HG03108 (cell line): ENCODE results near the gene MIPOL1.

Experiments
- ATAC-seq: cut with Tn5 transposase; IDR thresholded peaks from one replicate; pipeline ENCODE4 v1.9.1; 2021; ENCODE audit warnings: moderate library complexity; ENCODE audit not compliant: unreplicated experiment

Gene MIPOL1

DNA sequence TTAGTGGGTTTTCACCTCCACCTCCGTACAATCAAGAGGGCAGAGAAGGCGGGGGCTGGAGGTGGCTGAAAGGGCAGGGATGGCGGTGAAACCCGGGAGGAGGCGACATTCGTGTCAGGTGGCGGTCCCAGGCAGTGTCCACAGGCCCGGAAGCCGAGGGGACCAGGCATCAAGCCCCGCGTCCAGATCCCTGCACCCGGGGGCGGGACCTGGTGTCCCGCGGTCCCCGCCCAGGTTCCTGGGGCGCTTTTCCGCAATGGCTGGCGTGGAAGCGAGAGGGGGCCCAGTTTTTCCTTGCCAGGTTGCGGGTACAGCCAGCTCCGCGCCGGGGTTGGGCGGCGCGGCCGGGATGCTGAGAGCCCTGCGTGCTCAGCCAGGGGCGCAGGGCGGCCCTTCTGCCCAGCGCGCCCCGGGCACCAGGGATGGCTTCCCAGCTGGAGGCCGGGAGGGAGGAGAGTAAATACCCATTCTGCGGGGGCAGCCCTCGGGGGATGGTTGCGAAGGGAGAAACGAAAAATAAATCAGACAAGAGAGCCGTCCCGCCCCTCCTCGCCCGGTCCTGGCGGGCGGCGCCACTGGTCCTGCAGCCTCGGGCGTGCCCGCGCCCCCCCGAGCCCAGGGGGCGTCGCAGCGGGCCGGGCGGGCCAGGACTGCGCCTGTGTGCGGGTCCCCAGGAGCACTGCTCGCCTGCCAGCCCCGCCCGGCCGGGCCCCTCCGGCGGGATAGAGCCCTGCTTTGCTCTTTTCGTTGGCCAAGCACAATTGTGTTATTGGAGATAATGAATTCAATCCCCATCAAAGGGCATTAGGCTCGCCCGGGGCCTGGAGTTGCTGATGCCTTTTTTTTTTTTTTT, 385.8 kb downstream of the MIPOL1 start:
- no peak for ATAC-seq

DNA sequence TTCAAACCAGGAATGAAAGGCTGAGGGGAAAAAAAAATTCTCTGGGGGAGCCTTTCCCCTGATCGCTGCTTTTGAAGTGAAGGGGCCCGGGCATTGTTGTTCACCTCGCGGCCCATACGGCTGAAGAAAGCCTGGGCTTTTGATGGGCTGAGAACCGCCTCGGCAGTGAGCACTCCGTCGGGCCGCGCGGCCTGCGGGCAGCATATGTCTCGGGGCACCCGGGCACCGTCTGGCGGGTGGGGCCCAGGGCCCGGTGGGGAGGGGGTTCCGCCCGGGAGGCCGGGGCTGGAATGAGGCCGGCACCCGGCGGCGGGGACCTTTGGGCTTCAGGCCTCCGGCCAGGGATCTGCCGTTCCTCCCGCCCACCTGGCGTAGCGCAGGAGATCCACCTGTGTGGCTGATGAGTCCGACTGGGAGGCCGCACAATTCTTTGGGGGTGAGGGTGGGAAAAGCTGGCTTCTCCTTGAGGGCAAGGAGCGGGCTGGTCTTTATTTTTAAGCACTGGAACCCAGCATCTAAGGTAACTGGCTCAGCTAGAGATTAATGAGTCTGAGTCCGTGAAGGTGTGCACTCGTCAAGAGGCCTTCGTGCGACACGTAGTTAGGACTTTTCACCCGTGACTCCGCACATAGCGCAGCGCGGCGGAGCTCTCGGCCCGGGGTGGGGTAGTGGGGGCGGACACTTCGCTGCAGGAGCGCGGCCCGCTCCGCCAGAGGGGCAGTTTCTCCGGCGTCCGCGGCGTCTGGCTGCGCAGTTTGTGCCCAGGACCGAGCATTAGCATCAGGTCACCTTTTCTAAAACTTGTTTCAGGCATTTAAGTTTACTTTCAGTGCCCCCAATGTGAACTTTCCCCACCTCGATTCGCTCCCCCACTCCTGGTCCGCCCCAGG, 386.7 kb downstream of the MIPOL1 start:
- no peak for ATAC-seq

- ATAC-seq, result no peak
Observed at GRCh38 chr14:37585101-37585511, 387.4 kb downstream of the MIPOL1 start.

DNA sequence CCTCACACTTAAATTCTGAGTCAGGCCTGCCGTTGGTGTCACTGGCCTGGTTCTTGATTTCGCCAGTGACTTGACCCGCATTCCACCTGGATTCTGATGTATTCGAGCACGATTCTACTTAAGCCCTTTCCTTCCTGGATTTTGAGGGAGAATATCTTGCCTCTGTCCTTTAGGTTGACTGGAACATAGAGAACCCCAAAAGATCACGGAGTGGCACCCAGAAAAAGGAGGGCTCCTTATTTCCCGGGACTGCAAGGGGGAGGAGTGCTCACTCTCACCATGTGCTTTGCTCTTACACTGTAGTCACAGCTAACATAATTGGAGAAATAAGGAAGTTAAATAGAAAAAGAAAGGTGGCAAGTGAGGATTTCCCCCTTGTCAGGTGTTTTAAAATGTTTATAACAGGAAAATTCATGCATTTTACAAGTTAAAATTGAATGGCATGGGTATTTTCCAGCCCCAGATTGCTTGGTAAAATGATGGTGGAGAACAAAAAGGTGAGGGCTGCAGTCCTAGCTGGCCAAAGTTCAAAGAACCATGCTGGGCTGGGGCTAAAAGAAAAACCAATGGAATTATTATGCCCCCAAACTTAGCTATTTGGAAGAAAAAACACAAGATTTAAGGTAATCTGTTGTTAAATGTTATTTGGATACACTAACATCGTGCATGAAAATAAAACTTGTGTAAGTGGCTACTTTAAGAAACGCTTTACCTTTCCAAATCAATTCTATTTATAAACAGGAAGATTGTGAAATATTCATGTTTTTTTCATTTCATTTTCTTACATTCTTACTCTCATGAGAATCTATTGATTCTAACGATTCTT, 388.4 kb downstream of the MIPOL1 start:
- no peak for ATAC-seq

DNA sequence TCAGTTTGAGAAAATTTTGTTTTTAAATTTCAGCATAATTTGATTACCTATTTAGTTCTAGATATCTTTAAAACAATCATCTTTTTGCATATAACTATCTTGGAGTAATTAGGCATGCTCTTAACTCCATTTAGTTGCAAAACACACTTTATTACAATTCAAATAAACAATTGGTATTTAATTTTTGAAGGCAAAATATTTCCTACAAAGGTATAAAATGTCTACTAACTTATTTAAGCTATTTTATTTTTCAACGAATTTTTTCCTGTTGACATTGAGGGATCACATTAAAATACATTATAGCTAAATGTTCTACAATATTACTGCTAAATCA, 389.0 kb downstream of the MIPOL1 start:
- ATAC-seq, result no peak

DNA sequence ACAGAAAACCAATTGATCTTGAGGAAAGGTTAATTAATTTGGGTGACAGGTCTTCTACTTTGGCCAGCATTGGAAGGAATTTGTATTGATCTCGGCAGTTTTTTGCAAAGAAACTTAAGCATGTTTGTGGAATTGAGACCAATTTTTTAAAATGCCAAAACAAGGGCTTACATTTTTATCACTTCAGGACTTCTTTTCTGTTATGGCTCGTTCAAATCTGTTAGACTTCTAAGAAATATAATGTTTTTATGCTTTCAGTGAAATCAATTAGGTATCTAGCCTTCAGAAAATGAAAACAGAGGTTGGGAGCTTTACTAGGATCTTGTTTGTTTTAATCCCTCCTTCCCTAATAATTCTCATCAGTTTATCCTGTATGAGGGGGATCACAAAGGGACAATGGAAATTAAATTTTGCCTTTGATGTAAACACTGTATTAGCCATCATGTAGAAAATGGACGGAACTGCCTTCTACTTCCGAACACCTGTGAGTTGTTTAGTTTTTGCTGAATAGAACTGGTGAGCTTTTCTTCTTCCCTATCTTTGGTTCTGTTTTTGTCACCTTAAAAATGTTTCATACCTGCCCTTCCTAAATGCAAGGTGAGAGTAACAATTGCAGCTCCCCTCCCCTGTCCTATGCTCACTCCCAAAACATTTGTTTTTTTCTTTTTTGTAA, 389.5 kb downstream of the MIPOL1 start:
- ATAC-seq, result no peak

- ATAC-seq, result no peak
Observed at GRCh38 chr14:37587881-37588666, 390.3 kb downstream of the MIPOL1 start.

- ATAC-seq, result no peak
Observed at GRCh38 chr14:37588667-37588955, 390.9 kb downstream of the MIPOL1 start.

DNA sequence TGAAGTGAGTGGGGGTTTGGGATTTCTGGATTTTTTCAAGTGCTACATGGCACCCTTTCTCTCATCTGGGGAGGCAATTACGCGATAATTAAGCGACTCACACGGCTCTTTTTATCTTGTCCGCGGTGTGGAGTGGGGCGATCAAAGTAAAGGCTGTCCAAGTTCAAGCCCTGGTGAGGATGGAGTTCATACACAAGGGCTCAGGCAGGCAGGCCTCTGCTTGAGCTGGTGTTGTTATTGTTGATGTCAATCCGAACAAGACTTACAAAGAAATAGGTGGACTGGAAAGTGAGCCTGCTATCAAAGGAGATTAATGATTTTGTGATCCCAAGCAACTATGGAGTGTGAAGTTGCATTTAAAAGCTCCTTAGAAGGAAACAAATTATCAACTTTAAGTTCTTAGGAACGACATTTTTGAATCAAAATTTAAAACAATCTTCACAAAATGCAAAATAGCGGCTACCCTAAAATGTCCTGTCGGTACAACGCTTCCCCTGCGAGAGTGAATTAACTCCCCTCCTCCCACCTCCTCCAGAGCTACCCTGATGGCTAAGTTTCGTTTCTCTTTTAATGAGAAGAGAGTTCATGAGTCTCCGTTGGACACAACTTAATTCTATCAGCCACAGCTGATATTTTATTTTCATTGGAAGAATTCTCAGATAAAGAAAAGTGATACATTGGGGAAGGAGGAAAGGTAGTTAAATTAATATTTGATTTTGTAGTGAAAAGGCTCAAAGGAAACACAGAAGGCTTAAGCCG, 391.4 kb downstream of the MIPOL1 start:
- ATAC-seq, result no peak

GRCh38 chr14:37589715-37590427, 392.1 kb downstream of the MIPOL1 start:
- ATAC-seq, result no peak

- ATAC-seq, result no peak
Observed at GRCh38 chr14:37590428-37591139, 392.8 kb downstream of the MIPOL1 start.

DNA sequence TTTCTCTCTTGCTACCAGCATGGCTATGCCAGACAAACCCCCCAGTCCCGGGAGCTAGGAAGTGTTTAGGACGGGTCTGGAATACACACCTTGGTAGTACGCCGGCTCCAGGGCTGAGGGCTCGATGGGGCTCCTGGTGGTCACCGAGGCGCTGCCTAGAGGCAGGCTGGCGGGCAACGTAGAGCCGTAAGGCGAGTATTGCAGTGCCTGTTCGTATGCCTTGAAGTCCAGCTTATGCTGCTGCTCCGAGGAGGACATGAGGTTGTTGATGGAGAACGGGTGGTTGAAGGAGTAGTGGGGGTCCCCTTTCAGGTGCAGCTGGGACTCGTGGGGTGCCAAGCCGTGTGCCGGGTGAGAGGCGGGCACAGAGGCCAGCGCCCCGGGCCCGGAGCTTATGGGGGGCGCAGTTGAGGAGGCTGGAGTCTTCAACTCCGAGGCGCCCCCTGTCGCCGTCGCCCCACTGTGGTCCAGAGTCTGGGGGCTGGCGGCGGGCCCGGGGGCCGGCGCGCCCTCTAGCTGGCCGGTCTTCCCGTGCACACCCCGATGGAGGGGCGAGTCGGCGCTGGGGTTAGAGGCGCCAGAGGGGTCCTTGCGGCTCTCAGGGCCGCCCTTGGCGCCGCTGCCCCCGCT, 393.7 kb downstream of the MIPOL1 start:
- no peak for ATAC-seq

GRCh38 chr14:37591941-37592481, 394.3 kb downstream of the MIPOL1 start:
- ATAC-seq, result no peak

DNA sequence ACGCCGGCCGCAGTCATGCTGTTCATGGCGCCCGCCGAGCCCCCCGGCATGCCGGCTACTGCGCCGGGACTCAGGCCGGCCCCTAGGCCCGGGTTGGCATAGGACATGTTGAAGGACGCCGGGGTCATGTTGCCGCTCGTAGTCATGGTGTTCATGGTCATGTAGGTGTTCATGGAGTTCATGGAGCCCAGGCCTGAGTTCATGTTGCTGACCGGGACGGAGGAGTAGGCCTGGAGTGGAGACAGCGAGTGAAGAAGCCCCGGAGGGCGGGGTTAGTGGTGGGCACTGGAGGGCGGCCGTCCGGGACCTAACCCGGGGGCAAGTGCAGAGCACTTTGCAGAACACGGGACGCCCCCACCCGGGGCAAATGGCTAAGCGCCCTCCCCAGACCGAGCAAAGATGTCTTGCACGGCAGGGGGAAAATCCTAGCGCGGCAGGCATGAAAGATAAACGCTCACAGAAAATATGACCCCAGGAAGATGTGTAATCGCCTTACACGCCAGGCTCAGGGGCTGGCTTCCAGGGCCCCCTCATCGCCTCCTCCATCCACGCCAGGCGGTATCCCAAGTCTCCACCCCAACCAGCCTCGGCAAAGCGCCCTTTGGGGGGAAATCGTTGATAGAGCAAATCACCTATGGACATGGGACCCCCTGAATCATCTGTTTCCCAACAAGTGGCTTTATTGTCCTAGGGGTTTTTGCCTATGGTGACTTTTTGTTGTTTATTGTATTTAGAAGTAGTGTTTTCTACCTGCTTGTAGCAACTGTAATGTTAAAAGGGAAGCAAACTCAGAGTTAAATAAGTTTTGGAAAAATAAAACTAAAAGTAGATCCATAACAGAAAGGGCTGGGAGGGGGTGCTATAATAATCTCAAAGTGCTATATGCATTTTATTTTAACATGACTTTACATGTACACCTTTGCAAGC, 395.0 kb downstream of the MIPOL1 start:
- no peak for ATAC-seq

- ATAC-seq, result no peak
Observed at GRCh38 chr14:37593511-37594237, 395.9 kb downstream of the MIPOL1 start.
